Neural progenitor cell (in vitro differentiated cells): Measurements from ENCODE around the gene SLC35E1. TPM values are rescaled to one million over a fixed set of nuclear protein-coding genes. Genes with fewer than 3 reads are reported as not detected.

ENCODE experiments used
- DNase-seq: peaks from one replicate; pipeline ENCODE4 v3.0.0-alpha.2; 2016; ENCODE audit warnings: low spot score
- H2AFZ ChIP-seq: fragments of 200-600 bp; sonication (generic); replicated peaks from 2 replicates; pipeline ENCODE4 v1.6.1; 2016; ENCODE audit warnings: antibody characterized with exemption
- H3F3A ChIP-seq: fragments of 200-600 bp; sonication (generic); 2 replicates; pipeline ENCODE4 v1.6.1; 2016; ENCODE audit warnings: antibody characterized with exemption, low read depth
- H3K27ac ChIP-seq: fragments of 200-600 bp; sonication (generic); 2 replicates; pipeline ENCODE4 v1.5.1; 2016; ENCODE audit warnings: mild to moderate bottlenecking
- H3K27me3 ChIP-seq: fragments of 200-600 bp; sonication (generic); 2 replicates; pipeline ENCODE4 v1.6.1; 2016; ENCODE audit warnings: mild to moderate bottlenecking, moderate library complexity
- H3K36me3 ChIP-seq: fragments of 200-600 bp; sonication (generic); 2 replicates; pipeline ENCODE4 v1.5.1; 2016
- H3K4me1 ChIP-seq: fragments of 200-600 bp; sonication (generic); 2 replicates; pipeline ENCODE4 v1.6.1; 2016; ENCODE audit warnings: mixed run types
- H3K4me2 ChIP-seq: fragments of 200-600 bp; sonication (generic); 2 replicates; pipeline ENCODE4 v1.6.1; 2016
- H3K4me3 ChIP-seq: fragments of 200-600 bp; sonication (generic); 2 replicates; pipeline ENCODE4 v1.5.1; 2016
- H3K79me2 ChIP-seq: fragments of 200-600 bp; sonication (generic); 2 replicates; pipeline ENCODE4 v1.6.1; 2016; ENCODE audit warnings: low read depth
- H3K9ac ChIP-seq: fragments of 200-600 bp; sonication (generic); 2 replicates; pipeline ENCODE4 v1.6.1; 2016
- H3K9me3 ChIP-seq: fragments of 200-600 bp; sonication (generic); 2 replicates; pipeline ENCODE4 v1.5.1; 2016; ENCODE audit warnings: low read depth
- H4K20me1 ChIP-seq: fragments of 200-600 bp; sonication (generic); 2 replicates; pipeline ENCODE4 v1.6.1; 2016; ENCODE audit warnings: low read depth
- H3K27ac Mint-ChIP-seq: 3 replicates; pipeline ENCODE4 v1.8.0; 2021; ENCODE audit warnings: mixed read lengths
- H3K27me3 Mint-ChIP-seq: 2 replicates; pipeline ENCODE4 v1.8.0; 2022; ENCODE audit warnings: low read depth, mild to moderate bottlenecking, inconsistent platforms, moderate library complexity, mixed read lengths; ENCODE audit not compliant: insufficient read depth
- H3K36me3 Mint-ChIP-seq: 3 replicates; pipeline ENCODE4 v1.8.0; 2021; ENCODE audit warnings: mixed read lengths
- H3K4me1 Mint-ChIP-seq: 3 replicates; pipeline ENCODE4 v1.8.0; 2021; ENCODE audit warnings: mixed read lengths
- H3K4me3 Mint-ChIP-seq: 3 replicates; pipeline ENCODE4 v1.8.0; 2021; ENCODE audit warnings: mild to moderate bottlenecking, moderate library complexity, mixed read lengths
- H3K9me3 Mint-ChIP-seq: 3 replicates; pipeline ENCODE4 v1.8.0; 2020; ENCODE audit warnings: mixed read lengths
- EZH2 ChIP-seq: fragments of 200-600 bp; sonication (generic); IDR thresholded peaks from 2 replicates; pipeline ENCODE4 v1.6.1; 2017; ENCODE audit warnings: antibody characterized with exemption, mild to moderate bottlenecking, moderate library complexity
- EZH2phosphoT487 ChIP-seq: fragments of 200-600 bp; sonication (generic); IDR thresholded peaks from 2 replicates; pipeline ENCODE4 v1.6.1; 2017; ENCODE audit warnings: antibody characterized with exemption
- total RNA-seq: library from RNA; depleted of rRNA; stranded (reverse); fragments of >200 nt; gene quantifications from 2 replicates; pipeline ENCODE4 v1.2.3, GENCODE V29; 2015; ENCODE audit warnings: low replicate concordance
- TF ChIP-seq, protein P1 (sequence below): fragments of 200-600 bp; sonication (generic); IDR thresholded peaks from 2 replicates; pipeline ENCODE4 v1.5.1; 2017; ENCODE audit warnings: antibody characterized with exemption, mild to moderate bottlenecking

The SLC35E1 gene
- total RNA-seq, 1 donor from 2014 or later: 16.4 TPM

DNA sequence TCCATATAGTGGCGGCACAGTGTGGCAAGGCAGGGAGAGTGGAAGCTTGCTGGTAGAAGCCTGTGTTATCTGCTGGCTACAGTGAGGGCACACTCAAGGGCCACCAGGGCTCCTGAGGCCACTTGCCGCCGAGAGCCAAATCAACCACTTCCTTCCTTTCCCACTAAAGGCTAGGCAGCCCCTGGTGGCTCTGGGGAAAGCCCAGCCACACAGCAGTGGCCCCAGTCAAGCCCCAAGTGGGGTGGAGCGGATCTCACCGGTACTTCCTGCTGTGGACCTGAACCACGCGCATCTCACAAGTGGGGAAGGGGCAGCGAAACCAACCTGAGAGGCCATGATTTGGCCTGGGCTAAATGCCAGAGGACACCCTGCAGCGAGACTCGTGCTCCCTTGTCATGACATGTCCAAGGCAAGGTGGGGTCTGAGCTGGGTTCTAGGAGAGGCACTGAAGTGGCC, 21.9 kb upstream of the SLC35E1 start:
- no peaks in the 10 kb centered on the region for H3K9me3 Mint-ChIP-seq
- Histone ChIP-seq H3K4me3 (no peak overlapping the region), H3K27me3 (no peaks in the 10 kb centered on the region), H3K36me3 (no peaks in the 10 kb centered on the region), H4K20me1 (peaks cover 90% of the 10 kb centered on the region), H2AFZ (no peak overlapping the region), H3F3A (no peaks in the 10 kb centered on the region), H3K9me3 (no peaks in the 10 kb centered on the region), H3K27ac (no peak overlapping the region), H3K4me1 (no peaks in the 10 kb centered on the region), H3K4me2 (no peak overlapping the region), H3K79me2 (peaks cover 93% of the 10 kb centered on the region), H3K9ac (no peak overlapping the region)
- TF ChIP-seq, protein P1, sequence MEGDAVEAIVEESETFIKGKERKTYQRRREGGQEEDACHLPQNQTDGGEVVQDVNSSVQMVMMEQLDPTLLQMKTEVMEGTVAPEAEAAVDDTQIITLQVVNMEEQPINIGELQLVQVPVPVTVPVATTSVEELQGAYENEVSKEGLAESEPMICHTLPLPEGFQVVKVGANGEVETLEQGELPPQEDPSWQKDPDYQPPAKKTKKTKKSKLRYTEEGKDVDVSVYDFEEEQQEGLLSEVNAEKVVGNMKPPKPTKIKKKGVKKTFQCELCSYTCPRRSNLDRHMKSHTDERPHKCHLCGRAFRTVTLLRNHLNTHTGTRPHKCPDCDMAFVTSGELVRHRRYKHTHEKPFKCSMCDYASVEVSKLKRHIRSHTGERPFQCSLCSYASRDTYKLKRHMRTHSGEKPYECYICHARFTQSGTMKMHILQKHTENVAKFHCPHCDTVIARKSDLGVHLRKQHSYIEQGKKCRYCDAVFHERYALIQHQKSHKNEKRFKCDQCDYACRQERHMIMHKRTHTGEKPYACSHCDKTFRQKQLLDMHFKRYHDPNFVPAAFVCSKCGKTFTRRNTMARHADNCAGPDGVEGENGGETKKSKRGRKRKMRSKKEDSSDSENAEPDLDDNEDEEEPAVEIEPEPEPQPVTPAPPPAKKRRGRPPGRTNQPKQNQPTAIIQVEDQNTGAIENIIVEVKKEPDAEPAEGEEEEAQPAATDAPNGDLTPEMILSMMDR: no peak
- TF ChIP-seq EZH2: no peak
- no peak for TF ChIP-seq EZH2phosphoT487
- H3K27ac Mint-ChIP-seq: no peak overlapping the region
- peaks cover 3% of the 10 kb centered on the region for H3K36me3 Mint-ChIP-seq
- H3K27me3 Mint-ChIP-seq: peaks cover 2% of the 10 kb centered on the region
- peaks cover 30% of the 10 kb centered on the region for H3K4me1 Mint-ChIP-seq
- DNase-seq: no peak
- no peak overlapping the region for H3K4me3 Mint-ChIP-seq

GRCh38 chr19:16593181-16593580, 21.0 kb upstream of the SLC35E1 start:
- H3K27ac Mint-ChIP-seq: peak overlapping the region; percentile 95
- H4K20me1 ChIP-seq: peaks cover 90% of the 10 kb centered on the region

GRCh38 chr19:16591803-16592556, 19.8 kb upstream of the SLC35E1 start:
- H4K20me1 ChIP-seq: peaks cover 91% of the 10 kb centered on the region
- no peak for TF ChIP-seq EZH2
- TF ChIP-seq EZH2phosphoT487: no peak
- TF ChIP-seq, protein P1: no peak
- no peak overlapping the region for H3K4me2 ChIP-seq
- no peaks in the 10 kb centered on the region for H3K36me3 ChIP-seq
- H3K9me3 ChIP-seq: no peaks in the 10 kb centered on the region
- no peak overlapping the region for H2AFZ ChIP-seq
- no peak overlapping the region for H3K27ac Mint-ChIP-seq
- H3K27me3 Mint-ChIP-seq: peaks cover 2% of the 10 kb centered on the region
- H3K4me3 Mint-ChIP-seq: no peak overlapping the region
- DNase-seq: no peak
- H3K4me1 ChIP-seq: peaks cover 15% of the 10 kb centered on the region
- no peaks in the 10 kb centered on the region for H3K27me3 ChIP-seq
- H3K4me3 ChIP-seq: no peak overlapping the region
- H3K36me3 Mint-ChIP-seq: peaks cover 3% of the 10 kb centered on the region
- no peak overlapping the region for H3K27ac ChIP-seq
- no peaks in the 10 kb centered on the region for H3K9me3 Mint-ChIP-seq
- peaks cover 95% of the 10 kb centered on the region for H3K79me2 ChIP-seq
- H3K4me1 Mint-ChIP-seq: peaks cover 47% of the 10 kb centered on the region
- no peaks in the 10 kb centered on the region for H3F3A ChIP-seq
- no peak overlapping the region for H3K9ac ChIP-seq

More at GRCh38 chr19:16593181-16593580, 21.0 kb upstream of the SLC35E1 start:
- Mint-ChIP-seq H3K4me3 (no peak overlapping the region), H3K4me1 (peaks cover 37% of the 10 kb centered on the region), H3K36me3 (peaks cover 3% of the 10 kb centered on the region), H3K27me3 (peaks cover 2% of the 10 kb centered on the region), H3K9me3 (no peaks in the 10 kb centered on the region)
- Histone ChIP-seq H3F3A (no peaks in the 10 kb centered on the region), H3K27me3 (no peaks in the 10 kb centered on the region), H3K9ac (no peak overlapping the region), H3K36me3 (no peaks in the 10 kb centered on the region), H3K79me2 (peaks cover 94% of the 10 kb centered on the region), H3K4me1 (peaks cover 3% of the 10 kb centered on the region), H3K27ac (no peak overlapping the region), H3K4me3 (no peak overlapping the region), H3K9me3 (no peaks in the 10 kb centered on the region), H3K4me2 (no peak overlapping the region), H2AFZ (no peak overlapping the region)
- DNase-seq: no peak
- TF ChIP-seq EZH2: no peak
- TF ChIP-seq, protein P1: no peak
- no peak for TF ChIP-seq EZH2phosphoT487
